Thyroid gland (tissue), 4 donors: ENCODE measurements around the gene EFCAB8. TPM values are rescaled to one million over a fixed set of nuclear protein-coding genes. Genes with fewer than 3 reads are reported as not detected.
"Not testable (repeated sequence)": the region's sequence is repeated elsewhere in the genome, so short reads cannot be mapped to it uniquely, and the experiment has no call there.

ENCODE experiments used
- DNase-seq, 2 donors: peaks; one replicate each; pipeline ENCODE4 v3.0.0-alpha.2; 2019
- H3K27ac ChIP-seq, 3 donors: fragments of 200-600 bp; sonication (generic); 1 replicate in 2 of 3; 2 replicates in 1 of 3; pipeline ENCODE4 v1.5.1; 2016 to 2019; ENCODE audit warnings: mild to moderate bottlenecking in 1 of 3, moderate library complexity in 1 of 3
- H3K27me3 ChIP-seq: fragments of 200-600 bp; sonication (generic); one replicate; pipeline ENCODE4 v1.5.1; 2019
- H3K36me3 ChIP-seq, 2 donors: fragments of 200-600 bp; sonication (generic); one replicate each; pipeline ENCODE4 v1.5.1; 2016 to 2019
- H3K4me1 ChIP-seq, 2 donors: fragments of 200-600 bp; sonication (generic); one replicate each; pipeline ENCODE4 v1.5.1; 2017 to 2019
- H3K4me3 ChIP-seq, 3 donors: fragments of 200-600 bp; sonication (generic); replicated peaks in 1 of 3; 1 replicate in 2 of 3; 2 replicates in 1 of 3; pipeline ENCODE4 v1.5.1; 2016; ENCODE audit warnings: mild to moderate bottlenecking in 1 of 3
- H3K9me3 ChIP-seq: fragments of 200-600 bp; sonication (generic); one replicate; pipeline ENCODE4 v1.5.1; 2017
- CTCF ChIP-seq, 6 experiments: fragments of 200-600 bp in 3 of 6; fragments of 450-650 bp in 3 of 6; sonication (generic) in 3 of 6; IDR thresholded peaks; one replicate each; pipeline ENCODE4 v1.5.1; 2016 to 2019; ENCODE audit warnings: antibody characterized with exemption in 6 of 6, mild to moderate bottlenecking in 2 of 6, inconsistent platforms in 1 of 6, moderate library complexity in 1 of 6
- POLR2A ChIP-seq, 2 donors: fragments of 450-650 bp; IDR thresholded peaks; one replicate each; pipeline ENCODE4 v1.6.1; 2017; ENCODE audit warnings: antibody characterized with exemption in 2 of 2, mild to moderate bottlenecking in 2 of 2, moderate library complexity in 1 of 2
- WGBS, 2 donors: methylation state at CpG; one replicate each; pipeline ENCODE4 v1.1.5; 2017; 5-methylcytosine and 5-hydroxymethylcytosine counted together
- intact Hi-C: fragments of 100-400 bp; cut with DNase I; formaldehyde crosslinking; loops from one replicate; pipeline ENCODE4 v1.15.1; 2023
- total RNA-seq, 4 donors: library from RNA; depleted of rRNA; stranded (reverse); fragments of >200 nt; gene quantifications; one replicate each; pipeline ENCODE4 v1.2.3, GENCODE V29; 2016

EFCAB8 gene
- total RNA-seq, 4 donors from 2014 or later = 0.27 to 2.3 TPM; not detected in 2

DNA sequence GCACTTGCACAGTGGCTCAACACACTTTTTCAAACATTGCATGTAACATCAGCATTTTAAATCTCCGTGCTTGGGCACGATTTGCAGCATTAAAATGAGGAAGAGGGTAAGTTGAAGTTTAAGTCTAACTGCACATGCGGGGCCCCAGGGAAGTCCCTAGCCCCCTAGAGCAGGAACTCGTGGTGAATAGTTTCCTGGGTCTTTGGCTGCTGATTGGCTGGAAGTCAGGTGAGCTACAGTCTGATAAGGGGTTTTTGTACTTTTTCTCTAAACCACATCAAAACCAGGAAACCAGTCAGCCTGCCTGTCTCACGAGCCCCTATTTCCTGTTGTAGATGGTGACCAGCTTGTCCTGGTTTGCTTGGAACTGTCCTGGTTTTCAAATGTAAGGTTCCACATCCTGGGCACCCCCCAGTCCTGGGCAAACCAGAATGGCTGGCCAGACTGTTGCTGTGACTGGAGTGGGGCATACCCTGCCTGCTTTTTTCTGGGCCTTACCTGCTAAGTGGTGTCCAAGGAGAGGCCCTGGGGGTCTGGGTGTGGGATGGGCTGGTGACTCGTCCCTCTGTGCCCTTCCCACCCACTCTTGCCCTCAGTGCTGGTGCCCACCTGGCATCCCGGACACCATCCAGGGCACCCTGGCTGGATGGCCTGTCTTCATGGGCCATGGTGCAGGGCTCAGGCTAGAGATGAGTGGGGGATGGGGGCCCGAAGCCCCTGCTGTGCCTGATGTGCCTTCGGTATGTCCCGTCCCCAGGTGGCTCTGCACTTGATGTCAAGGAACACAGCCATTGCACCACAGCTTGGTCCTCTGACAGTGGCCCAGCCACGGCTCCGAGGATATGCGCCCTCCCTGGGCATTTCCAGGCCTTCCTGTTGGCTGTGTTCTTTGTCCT lies 113.7 kb downstream of the EFCAB8 start:
- Histone ChIP-seq H3K4me3 (no peak overlapping the region), H3K27ac (no peak overlapping the region), H3K27me3 (no peaks in the 10 kb centered on the region), H3K36me3 (no peaks in the 10 kb centered on the region), H3K4me1 (peaks cover 0 to 4% of the 10 kb centered on the region in 2 donors), H3K9me3 (no peaks in the 10 kb centered on the region)
- intact Hi-C loops = no loop called here
- WGBS, 2 donors = 85 to 91% methylated on average over 9 to 10 of the region's 13 CpGs
- DNase-seq = no peak
- TF ChIP-seq CTCF (IDR thresholded peaks at IDR 0.05) (no peak), POLR2A (IDR thresholded peaks at IDR 0.05) (no peak)

- TF ChIP-seq CTCF (IDR thresholded peaks at IDR 0.05) = no peak
- no peak for TF ChIP-seq POLR2A (IDR thresholded peaks at IDR 0.05)
- WGBS, 2 donors = 90 to 92% methylated on average over 10 of the region's 10 CpGs
- H3K27me3 ChIP-seq = no peaks in the 10 kb centered on the region
- intact Hi-C loops = no loop called here
- peaks cover 0 to 4% of the 10 kb centered on the region in 2 donors for H3K4me1 ChIP-seq
- no peaks in the 10 kb centered on the region for H3K36me3 ChIP-seq
- no peak for DNase-seq
- H3K9me3 ChIP-seq = no peaks in the 10 kb centered on the region
- no peak overlapping the region for H3K27ac ChIP-seq
- H3K4me3 ChIP-seq = no peak overlapping the region
Observed at GRCh38 chr20:32973077-32973717, 114.5 kb downstream of the EFCAB8 start.

DNA sequence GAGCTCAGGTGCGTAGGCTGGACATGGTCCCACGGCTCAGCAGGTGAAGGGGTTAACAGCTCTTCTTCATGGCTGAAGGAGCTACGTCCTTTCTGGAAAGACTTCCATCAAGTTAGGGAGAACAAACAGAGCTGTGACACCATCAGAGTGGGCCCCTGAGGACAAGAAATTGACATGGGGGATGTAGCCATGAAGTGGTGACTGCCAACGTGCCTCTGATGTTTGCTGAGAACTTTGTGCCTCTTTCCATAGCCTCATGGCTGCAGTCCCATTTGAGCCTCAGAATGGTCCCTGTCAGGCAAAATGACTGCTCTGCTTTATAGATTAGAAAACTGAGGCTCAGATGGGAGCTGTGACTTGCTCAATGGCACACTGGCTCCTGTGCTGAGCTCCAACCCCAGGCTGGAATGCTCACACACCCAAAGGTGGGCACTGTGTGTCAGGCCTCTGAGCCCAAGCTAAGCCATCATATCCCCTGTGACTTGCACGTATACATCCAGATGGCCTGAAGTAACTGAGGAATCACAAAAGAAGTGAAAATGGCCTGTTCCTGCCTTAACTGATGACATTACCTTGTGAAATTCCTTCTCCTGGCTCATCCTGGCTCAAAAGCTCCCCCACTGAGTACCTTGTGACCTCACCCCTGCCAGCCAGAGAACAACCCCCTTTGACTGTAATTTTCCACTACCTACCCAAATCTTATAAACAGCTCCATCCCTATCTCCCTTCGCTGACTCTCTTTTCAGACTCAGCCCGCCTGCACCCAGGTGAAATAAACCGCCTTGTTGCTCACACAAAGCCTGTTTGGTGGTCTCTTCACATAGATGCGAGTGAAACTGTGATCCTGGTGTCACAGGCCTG lies 115.7 kb downstream of the EFCAB8 start:
- H3K27me3 ChIP-seq, H3K4me3 ChIP-seq, H3K36me3 ChIP-seq, DNase-seq, H3K9me3 ChIP-seq, intact Hi-C loops, H3K4me1 ChIP-seq, H3K27ac ChIP-seq: not testable (repeated sequence)
- 72 to 77% methylated on average over 9 of the region's 9 CpGs for WGBS, 2 donors

GRCh38 chr20:32975121-32975520 lies 116.4 kb downstream of the EFCAB8 start:
- H3K27ac ChIP-seq, H3K9me3 ChIP-seq, H3K27me3 ChIP-seq, H3K4me1 ChIP-seq, H3K4me3 ChIP-seq, H3K36me3 ChIP-seq, DNase-seq, intact Hi-C loops: not testable (repeated sequence)
- 87 to 90% methylated on average over 4 of the region's 4 CpGs for WGBS, 2 donors

- WGBS, 2 donors = 86 to 87% methylated on average over 12 to 15 of the region's 15 CpGs
- Histone ChIP-seq H3K36me3 (no peaks in the 10 kb centered on the region), H3K4me1 (peaks cover 0 to 4% of the 10 kb centered on the region in 2 donors), H3K4me3 (no peak overlapping the region), H3K27me3 (no peaks in the 10 kb centered on the region), H3K9me3 (no peaks in the 10 kb centered on the region), H3K27ac (no peak overlapping the region)
- peak in 1 of 2 donors; percentile 25 for DNase-seq
- TF ChIP-seq POLR2A (IDR thresholded peaks at IDR 0.05) = no peak
- no peak for TF ChIP-seq CTCF (IDR thresholded peaks at IDR 0.05)
- intact Hi-C loops = no loop called here
Observed at GRCh38 chr20:32975698-32976674, 117.3 kb downstream of the EFCAB8 start.
